Common myeloid progenitor, CD34-positive (primary cell): ENCODE measurements around the gene LIMS3.
"Not testable (repeated sequence)": the region's sequence is repeated elsewhere in the genome, so short reads cannot be mapped to it uniquely, and the experiment has no call there.

Source experiments
- CTCF ChIA-PET: fragments of 350-600 bp; sonication (Branson Sonifier 250); formaldehyde crosslinking; loops from one replicate; lab custom pipeline; 2021; ENCODE audit warnings: antibody characterized with exemption; lab: Charles Lee
- POLR2A ChIA-PET: fragments of 350-600 bp; sonication (Branson Sonifier 250); formaldehyde crosslinking; loops from one replicate; lab custom pipeline; 2021; ENCODE audit warnings: antibody characterized with exemption; lab: Charles Lee
- DNase-seq, 3 donors: peaks; one replicate each; pipeline versions ENCODE4 v3.0.0 to v3.0.0-alpha.2; 2013
- H3K27ac ChIP-seq, 2 experiments: 1 replicate in 1 of 2; 2 replicates in 1 of 2; pipeline ENCODE4 v1.7.0; 2013; ENCODE audit warnings: inconsistent platforms in 2 of 2, low read length in 2 of 2, mild to moderate bottlenecking in 2 of 2, low read depth in 1 of 2, moderate library complexity in 1 of 2; ENCODE audit not compliant: severe bottlenecking in 2 of 2, insufficient read depth in 1 of 2, poor library complexity in 1 of 2
- H3K27me3 ChIP-seq, 5 experiments: replicated peaks in 2 of 5; 1 replicate in 3 of 5; 2 replicates in 2 of 5; pipeline versions ENCODE4 v1.6.1 to v1.7.0; 2013; ENCODE audit warnings: low read length in 4 of 5, mild to moderate bottlenecking in 2 of 5, moderate library complexity in 2 of 5, inconsistent platforms in 1 of 5; ENCODE audit not compliant: insufficient read depth in 5 of 5, control insufficient read depth in 4 of 5
- H3K36me3 ChIP-seq, 4 experiments: 1 replicate in 2 of 4; 2 replicates in 2 of 4; pipeline versions ENCODE4 v1.6.1 to v1.7.0; 2013; ENCODE audit warnings: low read length in 3 of 4, control low read depth in 1 of 4, mild to moderate bottlenecking in 1 of 4; ENCODE audit not compliant: control insufficient read depth in 4 of 4, insufficient read depth in 4 of 4
- H3K4me1 ChIP-seq, 4 experiments: 1 replicate in 3 of 4; 2 replicates in 1 of 4; pipeline versions ENCODE4 v1.6.1 to v1.7.1; 2013; ENCODE audit warnings: low read length in 3 of 4, mild to moderate bottlenecking in 3 of 4, control low read depth in 1 of 4, inconsistent platforms in 1 of 4, moderate library complexity in 1 of 4; ENCODE audit not compliant: control insufficient read depth in 4 of 4, insufficient read depth in 4 of 4; ENCODE audit errors: control extremely low read depth in 1 of 4
- H3K4me3 ChIP-seq, 7 experiments: 1 replicate in 4 of 7; 2 replicates in 3 of 7; pipeline versions ENCODE4 v1.5.1 to v1.7.0; 2013; ENCODE audit warnings: mild to moderate bottlenecking in 7 of 7, low read length in 6 of 7, moderate library complexity in 6 of 7, inconsistent platforms in 2 of 7, low read depth in 2 of 7, control low read depth in 1 of 7; ENCODE audit not compliant: insufficient read depth in 4 of 7, control insufficient read depth in 1 of 7; ENCODE audit errors: extremely low read depth in 1 of 7
- H3K9me3 ChIP-seq, 5 experiments: 1 replicate in 4 of 5; 2 replicates in 1 of 5; pipeline versions ENCODE4 v1.6.1 to v1.7.1; 2013; ENCODE audit warnings: low read length in 4 of 5, mild to moderate bottlenecking in 2 of 5, inconsistent platforms in 1 of 5, low read depth in 1 of 5, moderate library complexity in 1 of 5; ENCODE audit not compliant: control insufficient read depth in 4 of 5, insufficient read depth in 2 of 5; ENCODE audit errors: control extremely low read depth in 1 of 5
- WGBS: methylation state at CpG from one replicate; pipeline ENCODE4 v1.1.5; 2013; ENCODE audit not compliant: insufficient coverage; 5-methylcytosine and 5-hydroxymethylcytosine counted together

Gene LIMS3

GRCh38 chr2:109963942-109964341, 65.5 kb downstream of the LIMS3 start:
- H3K4me3 ChIP-seq, POLR2A ChIA-PET, H3K27me3 ChIP-seq, CTCF ChIA-PET, H3K36me3 ChIP-seq, H3K9me3 ChIP-seq, DNase-seq, H3K27ac ChIP-seq, H3K4me1 ChIP-seq: not testable (repeated sequence)
- WGBS, result no CpG with 5 or more reads among the region's 1 CpG

- H3K27me3 ChIP-seq, H3K27ac ChIP-seq, DNase-seq, H3K4me1 ChIP-seq, H3K36me3 ChIP-seq, POLR2A ChIA-PET, H3K4me3 ChIP-seq, H3K9me3 ChIP-seq, CTCF ChIA-PET: not testable (repeated sequence)
- no CpG with 5 or more reads among the region's 1 CpG for whole genome bisulfite sequencing
Observed at GRCh38 chr2:109965482-109965881, 67.0 kb downstream of the LIMS3 start.

DNA sequence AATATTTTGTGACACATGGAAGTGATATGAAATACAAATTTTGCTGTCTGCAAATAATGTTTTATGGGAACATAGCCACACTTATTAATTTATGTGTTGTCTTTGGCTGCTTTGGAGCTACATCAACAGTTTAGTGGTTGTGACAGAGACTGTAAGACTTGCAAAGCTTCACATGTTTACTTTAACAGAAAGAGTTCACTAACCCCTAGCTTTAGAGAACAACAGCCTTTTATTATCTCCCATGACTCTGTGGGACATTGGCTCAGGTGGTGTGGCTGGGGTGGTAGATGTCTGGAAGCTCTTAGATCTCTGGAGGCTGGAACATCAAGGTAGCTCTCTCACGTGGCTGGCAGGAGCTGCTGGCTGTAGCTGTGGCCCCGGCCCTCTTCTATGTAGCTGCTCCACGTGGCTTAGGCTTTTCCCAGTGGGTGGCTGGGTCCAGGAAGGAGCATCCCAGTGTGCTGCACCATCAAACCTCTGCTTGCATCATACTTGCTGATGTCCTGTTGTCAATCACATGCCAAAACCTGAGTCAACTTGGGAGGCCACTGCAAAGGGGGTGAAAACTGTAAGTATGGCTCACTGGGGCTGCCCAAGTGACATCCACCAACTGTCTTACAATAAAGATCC, 67.7 kb downstream of the LIMS3 start:
- H3K4me1 ChIP-seq, H3K27ac ChIP-seq, H3K36me3 ChIP-seq, CTCF ChIA-PET, H3K9me3 ChIP-seq, DNase-seq, H3K4me3 ChIP-seq, POLR2A ChIA-PET, H3K27me3 ChIP-seq: not testable (repeated sequence)
- no CpG with 5 or more reads among the region's 3 CpGs for WGBS

- H3K27me3 ChIP-seq, H3K36me3 ChIP-seq, H3K4me3 ChIP-seq, H3K9me3 ChIP-seq, H3K27ac ChIP-seq, DNase-seq, CTCF ChIA-PET, H3K4me1 ChIP-seq, POLR2A ChIA-PET: not testable (repeated sequence)
- WGBS, result no CpG with 5 or more reads among the region's 1 CpG
Observed at GRCh38 chr2:109966858-109967257, 68.4 kb downstream of the LIMS3 start.

- H3K27ac ChIP-seq, H3K4me1 ChIP-seq, H3K4me3 ChIP-seq, DNase-seq, H3K36me3 ChIP-seq, POLR2A ChIA-PET, H3K9me3 ChIP-seq, H3K27me3 ChIP-seq, CTCF ChIA-PET: not testable (repeated sequence)
- no CpG with 5 or more reads among the region's 14 CpGs for WGBS
Observed at GRCh38 chr2:109969864-109970263, 71.4 kb downstream of the LIMS3 start.

DNA sequence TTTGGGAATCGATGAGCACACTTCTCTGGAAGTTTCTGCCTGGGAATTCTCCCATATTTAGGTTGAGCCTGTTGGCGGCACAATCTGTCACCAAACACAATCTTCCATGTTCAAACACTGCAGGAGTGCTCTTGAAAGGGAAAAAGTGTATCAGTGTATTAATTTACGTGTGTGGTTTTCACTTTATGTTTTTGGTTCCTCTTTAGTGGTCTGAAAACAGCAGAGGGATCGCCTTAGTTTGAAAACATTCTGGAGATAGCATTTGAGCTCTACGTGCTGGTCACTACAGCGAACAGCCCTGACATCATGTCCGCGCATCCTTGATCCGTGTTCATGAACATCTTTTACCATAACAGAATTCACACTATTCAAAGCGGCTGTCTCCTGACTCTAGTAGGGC, 73.2 kb downstream of the LIMS3 start:
- H3K4me1 ChIP-seq, H3K36me3 ChIP-seq, DNase-seq, POLR2A ChIA-PET, H3K27me3 ChIP-seq, H3K9me3 ChIP-seq, H3K4me3 ChIP-seq, CTCF ChIA-PET, H3K27ac ChIP-seq: not testable (repeated sequence)
- WGBS, result no CpG with 5 or more reads among the region's 10 CpGs
